Forelimb muscle (tissue), 1 donor: ENCODE results near the gene GRM8. TPM values are rescaled to one million over a fixed set of nuclear protein-coding genes. Genes with fewer than 3 reads are reported as not detected.

ENCODE experiments used
- DNase-seq: peaks from one replicate; pipeline ENCODE4 v3.0.0-alpha.2; 2013; ENCODE audit warnings: low read depth
- polyA plus RNA-seq: library from polyadenylated mRNA; unstranded; fragments of 120-200 nt; gene quantifications from one replicate; pipeline ENCODE4 v1.2.1, GENCODE V29; 2013; ENCODE audit not compliant: insufficient read length

GRM8 gene
- polyA plus RNA-seq, 1 donor = 0.11 TPM

DNA sequence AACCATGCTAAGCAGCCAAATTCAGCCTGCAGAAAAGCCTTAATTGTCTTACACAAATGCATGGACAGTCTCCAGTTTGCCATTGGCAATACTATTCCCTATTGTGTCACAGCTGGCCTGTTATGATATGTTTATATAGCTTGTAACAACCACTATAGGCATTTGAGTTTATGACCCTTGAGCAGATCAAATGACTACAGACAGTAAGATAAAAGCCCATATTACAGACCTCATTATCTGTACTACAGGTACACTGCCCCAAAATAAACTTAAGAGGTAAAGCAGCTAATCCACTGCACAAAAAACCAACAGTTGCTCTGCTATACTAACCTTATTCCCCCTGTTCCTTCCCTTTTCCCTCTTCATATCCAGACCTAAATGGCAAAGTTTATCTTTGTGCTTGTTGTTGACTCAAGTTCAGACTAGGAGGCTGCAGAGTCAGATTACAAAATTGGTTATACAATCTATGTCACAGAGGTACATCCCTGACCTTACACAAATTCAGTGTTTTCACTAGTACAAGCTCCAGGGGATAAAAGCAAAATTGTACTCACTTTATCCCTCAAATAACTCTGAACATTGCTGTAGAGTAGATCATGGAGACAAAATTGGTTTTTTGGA, 218.4 kb downstream of the GRM8 start:
- no peak for DNase-seq

DNA sequence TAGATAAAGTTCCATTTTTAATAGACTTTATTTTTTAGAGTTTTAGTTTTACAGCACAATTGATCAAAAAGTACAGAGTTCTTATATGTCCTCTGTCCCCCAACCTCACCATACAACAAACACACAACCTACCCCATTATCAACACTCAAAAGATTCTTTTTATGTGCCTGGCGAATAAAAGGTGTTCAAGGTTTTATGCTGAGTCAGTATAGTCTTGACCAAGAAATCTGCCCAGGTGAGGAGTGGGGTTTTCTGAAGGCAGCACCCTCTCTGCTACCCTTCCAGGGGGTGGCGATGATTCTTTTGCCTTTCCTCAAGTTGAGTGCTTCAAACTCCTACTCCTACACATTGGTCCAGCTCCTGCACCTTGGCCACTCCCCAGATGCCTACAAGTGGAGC, 222.9 kb downstream of the GRM8 start:
- no peak for DNase-seq

DNA sequence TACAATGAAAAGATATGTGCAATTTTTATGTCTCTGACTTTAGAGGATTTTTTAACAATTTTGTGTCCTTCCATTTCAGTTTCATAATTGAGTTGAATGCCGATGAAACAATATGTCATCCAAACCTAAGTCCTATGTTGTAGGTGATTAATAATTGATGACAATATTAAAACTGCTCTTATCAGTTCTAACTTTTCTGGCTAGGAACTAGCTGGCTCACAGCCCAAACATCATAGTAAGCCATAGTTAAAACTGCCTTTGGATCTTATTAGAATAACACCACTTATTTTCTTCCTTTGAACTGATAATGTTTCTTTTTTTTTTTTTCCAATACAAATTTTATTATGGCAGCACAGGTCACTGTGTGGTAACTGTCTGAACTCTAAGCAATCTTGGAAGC, 230.9 kb downstream of the GRM8 start:
- DNase-seq = no peak

DNA sequence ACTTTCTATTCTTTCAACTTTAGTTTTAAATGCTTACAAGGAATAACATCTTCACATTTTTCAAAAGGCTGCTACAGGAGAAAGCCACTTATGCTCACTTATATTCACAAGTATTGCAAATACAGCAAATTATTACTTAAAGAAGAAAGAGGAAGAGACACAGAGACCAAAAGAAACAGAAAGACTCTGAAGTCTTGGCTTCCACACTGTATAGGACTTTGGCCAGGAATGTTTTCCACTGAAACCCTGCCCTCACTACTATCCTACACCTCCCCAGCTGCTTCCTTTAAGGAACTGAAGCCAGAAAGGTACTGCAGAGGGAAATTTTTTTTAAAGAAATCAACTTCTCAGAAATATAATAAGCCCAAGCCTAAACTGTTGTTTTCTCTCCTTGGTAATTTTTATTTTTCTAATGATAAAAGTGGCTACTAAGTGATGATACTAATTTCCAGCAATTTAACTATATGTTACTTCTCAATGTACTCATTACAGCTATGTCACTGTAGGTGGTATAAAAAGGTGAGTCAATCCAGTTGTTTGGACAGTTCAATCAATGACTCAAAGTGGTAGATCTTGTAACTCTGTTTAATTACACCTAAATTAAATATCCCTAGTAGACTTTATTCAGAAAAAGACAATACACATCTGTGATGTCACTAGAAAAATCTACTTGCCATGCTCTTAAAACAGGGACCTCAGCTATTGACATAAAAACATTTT, 231.6 kb downstream of the GRM8 start:
- no peak for DNase-seq

DNA sequence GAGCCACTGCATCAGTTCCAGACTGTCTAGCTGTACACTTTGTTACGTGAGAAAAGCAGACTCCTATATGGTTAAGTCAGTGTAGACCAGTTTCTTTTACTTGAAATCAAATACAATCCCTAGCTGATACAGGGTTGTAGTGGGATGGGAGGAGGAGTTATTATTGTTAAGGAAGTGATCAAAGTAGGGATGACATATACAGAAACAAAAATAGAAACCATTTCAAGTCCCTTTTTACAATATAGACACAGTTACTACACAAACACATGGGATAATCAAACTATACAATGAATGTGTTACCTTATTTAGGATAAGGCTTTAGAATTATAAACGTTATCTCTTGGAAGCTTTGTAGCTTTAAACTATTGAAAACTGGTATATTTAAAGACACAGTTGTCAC, 233.9 kb downstream of the GRM8 start:
- DNase-seq = no peak

DNA sequence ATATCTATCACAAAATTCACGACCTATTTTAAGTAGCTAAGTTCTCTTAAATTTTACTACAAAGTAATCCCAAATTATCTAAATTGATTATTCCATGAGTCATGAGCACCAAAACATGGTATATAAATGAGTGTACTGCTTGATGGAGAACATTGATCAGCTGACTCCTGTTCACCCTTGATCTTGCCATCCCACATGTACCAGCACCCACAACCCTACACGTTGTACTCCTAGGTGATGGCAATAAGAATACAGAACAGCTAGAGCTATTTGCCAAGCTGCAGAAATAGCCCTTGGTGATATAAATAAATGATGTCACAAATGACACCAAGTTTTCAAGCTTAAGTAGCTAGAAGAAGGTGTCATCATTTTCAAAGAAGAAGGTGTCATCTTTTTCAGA, 235.5 kb downstream of the GRM8 start:
- no peak for DNase-seq

DNA sequence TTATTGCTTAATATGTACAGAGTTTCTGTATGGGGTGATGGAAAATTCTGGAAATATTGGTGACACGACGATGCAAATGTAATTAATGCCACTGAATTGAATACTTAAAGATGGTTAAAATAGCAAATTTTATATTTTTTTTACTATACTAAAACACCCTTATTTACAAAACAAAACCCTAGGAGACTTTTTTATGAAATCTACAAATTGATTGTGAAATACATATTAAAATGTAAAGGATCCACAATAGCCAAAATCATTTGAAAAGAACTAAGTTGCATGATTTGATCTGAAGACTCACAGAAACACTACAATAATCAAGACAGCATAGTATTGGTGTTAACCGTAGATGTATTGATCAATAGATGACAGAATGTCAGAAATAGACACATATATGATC, 252.0 kb downstream of the GRM8 start:
- DNase-seq = no peak

DNA sequence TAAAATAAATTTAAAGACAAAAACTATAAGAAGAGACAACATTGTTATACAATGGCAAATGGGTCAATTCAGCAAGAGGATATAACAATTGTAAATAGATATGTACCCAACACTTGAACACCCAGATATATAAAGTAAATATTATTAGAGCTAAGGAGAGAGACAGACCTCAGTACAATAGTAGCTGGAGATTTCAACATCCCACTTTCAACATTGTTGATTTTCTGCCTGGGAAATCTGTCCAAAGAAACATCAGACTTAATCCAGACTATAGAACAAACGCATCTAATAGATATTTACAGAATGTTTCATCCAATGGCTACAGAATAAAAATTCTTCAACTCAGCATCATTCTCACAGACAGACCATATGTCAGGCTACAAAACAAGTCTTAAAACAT, 256.1 kb downstream of the GRM8 start:
- DNase-seq = no peak

DNA sequence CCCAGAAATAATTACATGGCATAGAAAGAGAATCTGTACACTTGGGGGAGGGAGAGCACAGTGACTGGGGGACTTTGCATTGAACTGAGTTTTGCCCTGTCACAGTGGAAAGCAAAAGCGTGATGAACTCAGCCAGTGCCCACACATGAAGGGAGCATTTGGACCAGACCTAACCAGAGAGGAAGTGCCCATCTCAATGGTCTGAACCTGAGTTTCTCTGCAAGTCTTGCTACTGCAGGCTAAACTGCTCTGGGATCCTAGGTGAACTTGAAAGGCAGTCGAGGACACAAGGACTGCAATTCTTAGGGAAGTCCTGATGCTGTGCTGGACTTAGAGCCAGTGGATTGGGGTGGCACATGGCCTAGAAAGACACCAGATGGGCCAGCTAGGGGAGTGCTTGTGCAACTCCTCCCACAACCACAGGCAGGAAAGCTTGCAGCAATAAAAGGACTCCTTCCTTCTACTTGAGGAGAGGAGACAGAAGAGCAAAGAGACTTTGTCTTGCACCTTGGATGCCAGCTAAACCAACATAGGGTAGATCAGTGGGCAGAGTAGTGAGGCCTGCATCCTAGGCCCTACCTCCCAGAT, 259.0 kb downstream of the GRM8 start:
- DNase-seq = no peak

DNA sequence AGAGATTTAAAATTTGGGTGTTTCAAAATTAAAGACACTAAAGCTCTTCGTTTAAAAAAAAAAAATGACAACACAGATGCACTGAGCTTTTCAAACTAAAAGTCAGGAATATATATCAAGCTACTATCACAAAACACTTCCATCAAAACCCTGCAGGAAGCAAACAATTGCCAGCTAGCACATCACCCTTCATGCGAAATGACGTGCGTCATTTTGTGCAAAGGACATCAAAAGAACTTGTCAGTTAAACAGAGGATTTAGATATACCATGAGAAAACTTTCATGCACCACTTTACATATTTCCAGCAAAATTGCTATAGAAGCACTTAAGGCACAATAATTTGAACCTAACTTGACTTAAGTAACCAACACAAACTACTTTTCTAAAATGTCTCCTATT, 264.7 kb downstream of the GRM8 start:
- no peak for DNase-seq

DNA sequence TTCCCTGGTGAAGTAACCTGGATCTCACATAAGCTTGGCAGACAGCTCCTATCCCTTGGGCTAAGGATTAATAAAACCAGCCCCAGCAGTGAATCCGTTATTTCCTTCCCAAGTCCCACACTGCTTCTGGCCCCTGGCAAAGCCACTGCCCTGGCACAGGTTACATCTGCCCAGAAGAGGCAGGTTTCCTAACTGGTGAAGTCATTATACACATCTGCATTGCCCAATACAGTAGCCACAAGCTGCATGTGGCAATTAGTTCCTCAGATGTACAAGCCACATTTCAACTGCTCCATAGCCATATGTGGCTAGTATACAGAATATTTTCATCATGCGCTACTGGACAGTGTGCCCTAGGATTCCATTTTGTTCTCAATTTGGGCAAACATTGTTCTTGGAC, 273.0 kb downstream of the GRM8 start:
- DNase-seq = no peak

DNA sequence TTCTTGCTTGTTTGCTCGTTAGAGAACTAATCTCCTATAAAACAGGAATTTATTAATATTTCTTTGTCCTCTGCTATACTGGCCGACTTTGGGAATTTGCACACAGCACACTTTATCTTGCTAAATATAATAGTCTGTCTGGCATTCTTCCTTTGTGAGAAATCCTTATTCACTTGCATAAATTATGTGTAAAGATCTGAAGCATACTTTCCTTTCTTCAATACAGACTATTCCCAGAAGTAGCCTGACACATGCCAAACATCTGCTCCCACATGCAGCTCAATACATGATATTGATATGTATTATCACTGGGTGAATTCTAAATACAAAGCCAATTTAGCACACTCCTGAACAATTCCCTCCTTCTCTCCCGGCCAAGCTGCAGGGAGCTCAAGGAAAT, 273.9 kb downstream of the GRM8 start:
- no peak for DNase-seq

DNA sequence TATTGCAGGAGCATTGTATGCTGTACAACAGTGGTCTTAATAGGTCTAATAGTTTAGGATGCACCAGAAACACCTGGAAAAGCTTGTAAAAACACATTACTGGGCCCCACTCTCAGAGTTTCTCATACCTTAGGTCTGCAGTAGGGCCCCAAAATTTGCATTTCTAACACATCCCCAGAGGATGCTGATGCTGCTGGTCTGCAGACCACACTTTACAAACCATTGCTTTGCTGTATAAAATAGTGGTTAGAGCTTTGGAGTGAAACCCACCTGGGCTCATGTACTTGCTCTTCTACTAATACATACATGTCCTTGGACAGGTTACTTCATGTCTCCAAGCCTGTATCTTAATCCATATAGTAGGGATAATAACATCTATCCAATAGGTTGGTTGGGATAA, 279.7 kb downstream of the GRM8 start:
- no peak for DNase-seq

DNA sequence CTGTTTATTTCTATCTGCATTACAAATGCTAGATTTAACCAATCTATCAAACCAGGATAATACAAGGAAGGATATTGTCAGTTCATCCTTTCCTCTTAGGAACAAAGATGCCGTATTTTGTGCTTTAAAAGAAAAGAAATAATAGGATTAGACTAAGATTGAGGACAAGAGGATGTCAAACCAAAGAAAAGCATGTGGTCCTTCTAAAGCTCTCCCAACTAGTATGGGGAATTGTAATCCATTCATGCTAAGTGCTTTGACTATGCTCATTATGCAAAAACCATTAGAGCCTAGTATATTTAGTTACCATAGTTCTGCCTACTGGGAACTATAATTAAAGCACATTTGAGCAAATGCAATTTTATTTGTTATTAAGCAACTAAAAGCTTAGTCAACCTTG, 280.2 kb downstream of the GRM8 start:
- no peak for DNase-seq

DNA sequence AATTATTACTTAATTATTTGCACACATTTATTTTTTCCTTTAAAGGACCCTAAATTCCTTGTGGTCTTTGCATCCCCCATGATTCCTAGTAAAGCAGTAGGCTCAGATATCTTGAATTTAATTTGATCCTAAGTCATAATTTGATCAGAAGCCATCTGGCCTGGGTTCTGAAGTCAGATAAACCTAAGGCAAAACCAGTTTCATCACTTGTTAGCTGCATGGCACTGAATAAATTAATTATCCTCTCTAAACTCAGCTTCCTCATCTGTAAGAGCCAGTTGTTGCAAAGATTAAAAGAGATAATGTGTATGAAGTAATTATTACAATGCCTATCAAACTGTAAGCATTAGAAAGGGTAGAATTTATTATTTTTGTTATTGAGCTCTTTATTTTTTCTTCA, 293.1 kb downstream of the GRM8 start:
- DNase-seq = no peak

DNA sequence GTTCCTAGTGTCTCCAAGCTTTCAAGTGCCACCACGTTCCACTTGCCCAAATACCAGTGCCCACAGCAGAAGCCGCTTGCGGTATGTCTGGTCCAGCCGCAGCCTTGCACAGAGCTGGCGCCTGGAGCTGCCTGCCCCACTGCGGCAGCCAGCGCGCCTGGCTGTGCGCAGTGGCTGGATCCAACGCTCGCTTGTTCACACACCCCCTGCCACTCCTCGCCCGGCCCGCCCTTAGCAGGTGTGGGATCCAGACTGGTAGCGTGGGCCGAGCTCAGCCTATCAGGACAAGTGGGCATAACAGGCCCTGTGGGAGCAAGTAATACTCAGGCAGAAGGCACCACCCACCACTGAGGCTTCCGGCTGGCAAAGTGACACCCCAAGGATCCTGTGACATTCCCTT, 294.4 kb downstream of the GRM8 start:
- DNase-seq = no peak

DNA sequence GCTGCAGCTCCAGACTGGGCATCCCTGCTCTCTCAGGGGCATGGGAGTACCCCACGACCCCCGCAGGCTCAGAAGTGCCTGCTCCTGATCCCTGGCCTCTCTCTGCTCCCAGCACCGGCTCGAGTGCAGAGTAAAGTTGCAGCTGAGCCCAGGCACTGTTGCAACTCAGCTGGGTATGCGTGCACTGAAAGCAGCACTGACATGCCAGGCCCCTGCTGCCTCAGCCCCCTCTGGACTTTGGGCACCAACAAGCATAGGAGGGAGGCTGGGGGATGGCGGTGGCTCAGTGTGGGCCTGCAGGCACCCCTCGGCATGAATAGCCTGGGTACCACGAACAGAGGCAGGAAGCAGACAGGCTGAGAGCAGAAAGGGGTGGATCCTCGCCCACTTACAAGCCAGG, 295.3 kb downstream of the GRM8 start:
- DNase-seq = no peak

DNA sequence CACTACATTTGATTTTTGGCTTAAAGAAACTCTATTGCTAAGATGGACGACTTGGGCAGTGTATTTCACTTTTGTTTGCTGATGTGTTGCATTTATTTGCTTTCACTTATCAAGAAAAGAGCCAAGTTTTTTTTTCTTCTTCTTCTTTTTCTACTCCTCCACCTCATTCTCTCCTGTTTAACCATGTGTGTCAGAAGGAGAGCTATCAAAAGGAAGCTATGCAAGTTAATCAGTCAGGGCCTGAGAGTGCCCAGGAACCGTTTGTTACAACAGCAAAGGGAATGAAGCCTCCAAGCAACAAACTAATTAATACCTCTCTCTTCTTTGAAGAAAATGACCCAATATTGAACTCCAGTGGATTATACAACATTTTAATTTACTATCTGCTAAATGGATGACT, 299.3 kb downstream of the GRM8 start:
- DNase-seq = no peak

DNA sequence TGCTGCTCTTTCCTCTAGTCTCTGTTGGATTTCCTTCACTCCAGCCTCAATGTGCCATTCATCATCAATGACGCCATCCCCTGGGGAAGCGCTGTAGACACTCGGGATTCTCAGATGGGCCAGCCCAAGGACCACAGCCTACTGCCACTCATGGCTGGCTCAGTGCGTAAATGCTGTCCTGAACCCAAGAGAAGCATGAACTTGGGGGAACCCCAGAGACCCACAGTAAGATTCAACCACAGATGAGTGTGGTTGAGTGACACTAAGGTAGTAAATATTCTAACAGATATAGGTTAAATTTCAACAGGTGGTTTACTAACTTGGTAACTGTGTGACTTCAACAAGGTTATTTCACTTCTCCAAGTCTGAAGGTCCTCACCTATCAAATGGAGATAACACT, 304.1 kb downstream of the GRM8 start:
- DNase-seq = no peak

DNA sequence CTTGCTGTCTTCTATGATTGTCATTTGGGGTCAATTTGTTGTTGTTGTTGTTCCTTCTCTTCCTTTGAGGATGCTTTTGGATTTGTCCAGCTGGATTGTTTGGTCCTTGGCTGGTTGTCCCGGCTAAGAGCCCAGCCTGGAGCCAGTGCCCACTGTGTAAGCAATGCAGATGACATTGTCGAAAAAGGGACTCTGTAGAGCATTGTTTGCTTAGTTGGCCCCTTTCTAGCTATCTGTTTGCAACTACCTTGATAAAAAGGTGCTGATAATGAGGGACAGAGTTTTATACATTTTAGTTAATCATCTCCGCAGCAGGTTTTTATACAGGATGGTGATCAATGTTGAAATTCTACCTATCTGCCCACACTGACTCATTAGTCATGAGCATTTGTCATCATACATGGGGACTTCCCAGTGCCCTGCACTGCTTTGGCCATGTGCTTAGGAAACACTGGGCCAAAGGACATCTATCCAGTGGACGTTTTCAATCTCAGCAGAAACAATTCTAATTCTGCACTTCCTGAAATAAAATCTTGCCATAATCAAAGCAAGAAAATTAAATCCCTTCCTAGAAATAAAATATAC, 311.9 kb downstream of the GRM8 start:
- no peak for DNase-seq

DNA sequence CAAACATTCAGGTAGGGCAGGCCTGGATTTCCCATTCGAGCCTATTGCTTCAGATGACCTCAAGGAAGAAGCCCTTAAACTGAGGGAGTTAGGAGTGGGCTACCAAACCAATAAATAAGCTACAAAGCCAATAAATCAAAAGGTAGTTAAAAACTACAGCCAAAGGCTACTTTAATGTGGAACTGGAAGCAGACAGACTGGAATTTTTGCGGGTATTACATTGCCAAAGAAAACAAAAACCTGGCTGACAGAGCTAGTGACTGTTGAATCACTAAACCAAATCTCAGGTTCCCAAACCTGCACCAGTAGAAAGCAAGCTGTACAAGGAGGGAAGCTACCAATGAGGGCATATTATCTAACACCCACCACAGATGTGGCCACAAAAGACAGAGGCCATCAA, 315.6 kb downstream of the GRM8 start:
- no peak for DNase-seq

DNA sequence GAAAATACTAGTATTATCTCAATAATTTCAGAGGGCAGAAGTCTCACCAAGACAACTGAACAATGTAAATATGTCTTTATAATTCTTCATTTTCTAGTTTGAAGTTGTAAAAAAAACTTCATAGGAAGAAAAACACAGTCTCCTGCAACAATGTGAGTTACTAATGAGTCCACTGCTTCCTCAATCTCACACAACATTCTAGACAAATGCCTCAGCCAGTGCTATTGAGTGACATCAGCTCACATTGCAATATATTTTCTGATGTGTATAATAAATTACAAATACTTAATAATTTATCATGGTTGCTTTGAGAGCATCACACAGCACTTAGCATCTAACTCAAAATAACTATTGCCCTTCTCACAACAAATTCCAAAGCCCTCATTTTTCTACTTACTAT, 321.2 kb downstream of the GRM8 start:
- no peak for DNase-seq

DNA sequence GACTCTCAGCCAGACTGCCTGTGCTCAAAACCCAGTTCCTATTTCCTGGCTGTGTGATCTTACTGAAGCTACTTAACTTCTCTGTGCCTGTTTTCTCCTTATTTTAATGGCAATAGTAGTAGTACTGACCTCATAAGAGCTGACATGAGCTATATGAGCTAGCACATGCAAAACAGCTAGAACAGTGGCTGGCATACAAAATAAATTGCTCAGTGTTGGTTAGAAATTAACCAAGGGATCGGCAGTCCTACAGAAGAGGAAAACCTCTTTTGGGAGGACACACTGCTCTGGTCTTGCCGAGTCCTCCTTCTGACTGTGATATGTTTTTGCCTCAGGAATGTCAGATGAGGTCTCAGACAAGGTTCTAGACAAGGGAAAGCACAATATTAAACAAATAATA, 322.6 kb downstream of the GRM8 start:
- DNase-seq = no peak
